NB4 (cell line): ENCODE measurements around the gene CDH4.

Experiments used
- DNase-seq: peaks from one replicate; pipeline ENCODE4 v3.0.0; 2010; ENCODE audit warnings: low read depth
- H3K4me3 ChIP-seq: one replicate; pipeline ENCODE4 v1.5.1; 2011; ENCODE audit warnings: mild to moderate bottlenecking, low read depth, low read length, moderate library complexity
- MYC ChIP-seq: IDR thresholded peaks from 2 replicates; pipeline ENCODE4 v1.6.1; 2011; ENCODE audit warnings: low read depth, low read length
- POLR2A ChIP-seq: IDR thresholded peaks from 2 replicates; pipeline ENCODE4 v1.6.1; 2011; ENCODE audit warnings: mild to moderate bottlenecking; ENCODE audit not compliant: insufficient read length; ENCODE audit errors: extremely low read depth
- TF ChIP-seq, protein P1 (sequence below): IDR thresholded peaks from 2 replicates; pipeline ENCODE4 v1.6.1; 2011; ENCODE audit warnings: low read depth, low read length
- TF ChIP-seq, protein P2 (sequence below): IDR thresholded peaks from one replicate; pipeline ENCODE4 v1.5.1; 2012; ENCODE audit warnings: low read depth, low read length

The CDH4 gene

DNA sequence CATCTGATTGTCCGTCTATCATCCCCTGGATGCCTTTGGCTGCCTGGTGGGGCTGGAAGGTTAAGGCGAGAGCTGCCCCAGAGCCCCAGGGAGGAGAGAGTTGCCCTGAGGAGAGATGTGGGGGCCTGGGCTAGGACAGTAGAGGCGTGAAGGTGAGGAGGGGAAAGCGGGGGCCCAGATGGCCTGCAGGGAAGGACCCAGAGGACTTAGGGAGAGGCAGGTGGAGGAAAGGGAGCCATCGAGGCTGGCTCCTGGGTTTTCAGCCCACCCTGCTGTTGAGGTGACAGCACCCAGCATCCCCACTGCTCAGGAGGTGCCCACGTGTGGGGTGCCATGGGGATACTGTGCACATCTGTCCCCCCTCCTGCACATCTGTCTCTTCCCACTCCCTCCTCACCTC is 539.9 kb downstream of the CDH4 start:
- H3K4me3 ChIP-seq, result no peak overlapping the region
- TF ChIP-seq MYC (no peak), POLR2A (no peak)
- TF ChIP-seq, protein P1, sequence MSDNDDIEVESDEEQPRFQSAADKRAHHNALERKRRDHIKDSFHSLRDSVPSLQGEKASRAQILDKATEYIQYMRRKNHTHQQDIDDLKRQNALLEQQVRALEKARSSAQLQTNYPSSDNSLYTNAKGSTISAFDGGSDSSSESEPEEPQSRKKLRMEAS, result no peak
- TF ChIP-seq, protein P2, sequence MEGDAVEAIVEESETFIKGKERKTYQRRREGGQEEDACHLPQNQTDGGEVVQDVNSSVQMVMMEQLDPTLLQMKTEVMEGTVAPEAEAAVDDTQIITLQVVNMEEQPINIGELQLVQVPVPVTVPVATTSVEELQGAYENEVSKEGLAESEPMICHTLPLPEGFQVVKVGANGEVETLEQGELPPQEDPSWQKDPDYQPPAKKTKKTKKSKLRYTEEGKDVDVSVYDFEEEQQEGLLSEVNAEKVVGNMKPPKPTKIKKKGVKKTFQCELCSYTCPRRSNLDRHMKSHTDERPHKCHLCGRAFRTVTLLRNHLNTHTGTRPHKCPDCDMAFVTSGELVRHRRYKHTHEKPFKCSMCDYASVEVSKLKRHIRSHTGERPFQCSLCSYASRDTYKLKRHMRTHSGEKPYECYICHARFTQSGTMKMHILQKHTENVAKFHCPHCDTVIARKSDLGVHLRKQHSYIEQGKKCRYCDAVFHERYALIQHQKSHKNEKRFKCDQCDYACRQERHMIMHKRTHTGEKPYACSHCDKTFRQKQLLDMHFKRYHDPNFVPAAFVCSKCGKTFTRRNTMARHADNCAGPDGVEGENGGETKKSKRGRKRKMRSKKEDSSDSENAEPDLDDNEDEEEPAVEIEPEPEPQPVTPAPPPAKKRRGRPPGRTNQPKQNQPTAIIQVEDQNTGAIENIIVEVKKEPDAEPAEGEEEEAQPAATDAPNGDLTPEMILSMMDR, result no peak
- no peak for DNase-seq

DNA sequence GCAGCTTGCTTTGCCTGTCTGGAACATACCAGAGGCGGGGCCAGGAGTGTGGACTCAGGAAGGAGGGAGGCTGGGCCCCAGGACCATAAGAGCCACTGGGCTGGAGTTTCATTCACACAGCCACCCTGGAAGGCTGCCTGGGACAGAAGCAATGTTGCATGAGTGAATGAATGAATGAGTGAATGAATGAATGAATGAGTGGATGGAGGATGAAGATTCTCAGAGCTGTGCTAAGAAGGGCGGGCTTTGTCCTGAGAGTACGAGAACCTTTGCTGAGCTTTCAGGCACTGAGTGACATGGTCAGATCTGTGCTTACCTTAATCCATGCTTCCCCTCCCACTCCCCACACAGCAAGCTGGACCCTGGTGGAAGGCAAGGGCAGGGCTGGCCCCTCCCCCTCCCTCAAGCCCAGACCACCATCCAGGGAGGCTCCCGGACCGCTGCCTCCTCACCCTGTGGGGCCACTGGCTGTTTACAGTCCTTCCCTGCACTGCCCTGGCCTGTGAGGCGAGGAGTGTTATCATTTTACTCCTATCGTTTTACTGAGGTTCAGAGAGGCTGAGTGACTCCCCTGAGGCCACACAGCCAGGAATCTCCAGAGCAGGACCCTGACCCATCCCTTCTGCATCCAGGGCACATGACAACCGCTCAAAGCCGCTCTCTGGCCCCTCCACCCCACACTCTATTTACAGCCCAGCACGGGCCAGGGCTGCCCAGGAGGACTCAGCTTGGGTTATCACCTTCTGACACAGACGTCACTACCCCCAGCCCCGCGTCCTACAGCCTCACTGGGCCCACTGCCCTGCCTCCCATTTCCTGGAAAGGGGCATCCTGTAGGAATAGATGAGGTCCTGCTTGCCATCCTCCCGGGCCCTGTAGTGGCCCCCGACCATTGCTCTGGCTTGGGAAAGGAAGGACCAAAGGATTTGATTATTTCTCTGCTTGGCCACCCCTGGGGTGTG is 543.9 kb downstream of the CDH4 start:
- no peak overlapping the region for H3K4me3 ChIP-seq
- no peak for DNase-seq
- TF ChIP-seq, protein P2, result no peak
- TF ChIP-seq, protein P1, result no peak
- TF ChIP-seq POLR2A (no peak), MYC (no peak)

DNA sequence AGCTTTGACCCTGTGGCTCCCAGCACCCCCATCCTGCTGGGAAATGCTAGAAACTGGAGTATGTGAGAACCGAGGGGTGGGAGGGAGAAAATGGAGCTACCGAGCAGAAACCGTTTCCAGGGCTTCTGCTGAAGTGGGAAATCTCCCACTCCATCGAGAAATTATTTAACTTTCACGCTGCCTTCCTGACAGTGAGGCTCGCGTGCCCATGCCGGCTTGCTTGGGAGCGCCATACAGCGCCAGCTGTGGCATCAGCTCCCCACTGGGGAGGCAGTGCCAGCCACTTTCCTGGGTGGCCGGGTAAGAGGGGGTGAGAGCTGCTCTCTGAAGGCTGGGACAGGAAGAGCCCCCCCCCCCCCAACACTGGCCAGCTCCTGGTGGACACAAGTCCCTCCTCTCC is 544.7 kb downstream of the CDH4 start:
- H3K4me3 ChIP-seq, result no peak overlapping the region
- TF ChIP-seq MYC (no peak), POLR2A (no peak)
- TF ChIP-seq, protein P1, result no peak
- TF ChIP-seq, protein P2, result no peak
- DNase-seq, result no peak

DNA sequence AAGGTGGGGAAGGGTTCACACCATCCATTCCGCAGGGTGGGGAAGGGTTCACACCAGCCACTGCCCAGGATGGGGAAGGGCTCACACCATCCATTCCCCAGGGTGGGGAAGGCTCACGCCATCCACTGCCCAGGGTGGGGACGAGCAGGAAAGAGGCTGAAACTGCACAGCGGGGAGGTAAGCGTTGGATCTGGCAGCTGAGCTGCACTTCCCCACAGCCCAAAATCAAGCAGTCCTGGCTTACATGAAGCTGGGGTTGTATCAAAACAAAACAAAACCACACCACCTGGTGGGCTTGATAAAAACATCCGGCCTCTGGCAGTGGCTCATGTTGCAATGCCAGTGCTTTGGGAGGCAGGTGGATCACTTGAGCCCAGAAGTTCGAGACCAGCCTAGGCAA is 545.1 kb downstream of the CDH4 start:
- H3K4me3 ChIP-seq, result no peak overlapping the region
- TF ChIP-seq, protein P1, result no peak
- TF ChIP-seq POLR2A (no peak), MYC (no peak)
- TF ChIP-seq, protein P2, result no peak
- peak; percentile 47 for DNase-seq

DNA sequence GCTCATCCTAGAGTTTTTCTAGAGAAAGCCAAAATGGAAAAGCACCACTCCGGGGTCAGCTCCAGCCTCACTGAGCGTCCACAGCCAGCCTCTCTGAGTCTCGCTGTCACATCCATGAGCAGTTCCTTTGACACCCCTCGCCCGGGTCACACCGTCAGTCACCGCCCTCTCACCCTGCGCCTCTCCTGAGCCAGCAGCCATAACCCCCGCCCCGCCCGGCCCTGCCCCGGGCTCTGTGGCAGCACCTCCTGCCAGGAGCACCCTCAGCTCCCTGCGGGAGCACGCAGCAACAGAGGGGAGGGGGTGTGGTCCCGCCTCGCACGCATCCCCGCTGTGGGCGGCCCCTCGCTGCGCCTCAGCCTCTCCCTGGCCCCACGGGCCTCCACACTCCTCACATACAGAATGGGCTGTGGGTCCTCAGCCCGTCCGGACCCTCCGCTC is 545.9 kb downstream of the CDH4 start:
- H3K4me3 ChIP-seq, result no peak overlapping the region
- DNase-seq, result no peak
- TF ChIP-seq MYC, result no peak
- TF ChIP-seq, protein P1, result no peak
- TF ChIP-seq, protein P2, result no peak
- TF ChIP-seq POLR2A, result no peak
